WTC11 (cell line): ENCODE measurements around the gene AMPD1.

Experiments
- IRF2 ChIP-seq: sonication (generic); formaldehyde crosslinking; IDR thresholded peaks from 2 replicates; pipeline ENCODE4 v1.8.0; 2022; ENCODE audit warnings: low read depth, missing genetic modification reagents, borderline replicate concordance
- NR3C1 ChIP-seq: sonication (generic); formaldehyde crosslinking; conservative IDR thresholded peaks from 2 replicates; pipeline ENCODE4 v1.8.1; 2023; ENCODE audit warnings: low read depth, mild to moderate bottlenecking, missing genetic modification reagents
- SP1 ChIP-seq: sonication (generic); formaldehyde crosslinking; conservative IDR thresholded peaks from 2 replicates; pipeline ENCODE4 v1.8.1; 2022; ENCODE audit warnings: missing genetic modification reagents
- TEAD1 ChIP-seq: sonication (generic); formaldehyde crosslinking; IDR thresholded peaks from 2 replicates; pipeline ENCODE4 v1.8.0; 2022; ENCODE audit warnings: mild to moderate bottlenecking, missing genetic modification reagents
- ZNF263 ChIP-seq: sonication (generic); formaldehyde crosslinking; IDR thresholded peaks from 2 replicates; pipeline ENCODE4 v1.8.1; 2022; ENCODE audit warnings: low read depth, mild to moderate bottlenecking, moderate library complexity, missing genetic modification reagents
- ZNF396 ChIP-seq: fragments of 250-450 bp; sonication (Bioruptor Pico); IDR thresholded peaks from 2 replicates; pipeline ENCODE4 v1.8.0; 2021; ENCODE audit warnings: mild to moderate bottlenecking, moderate library complexity, borderline replicate concordance
- TF ChIP-seq, protein P1 (sequence below): fragments of 200-600 bp; IDR thresholded peaks from 2 replicates; pipeline ENCODE4 v1.8.0; 2022; ENCODE audit warnings: antibody characterized with exemption
- TF ChIP-seq, protein P2 (sequence below): sonication (generic); formaldehyde crosslinking; IDR thresholded peaks from 2 replicates; pipeline ENCODE4 v1.8.1; 2023; ENCODE audit warnings: mild to moderate bottlenecking, moderate library complexity, missing genetic modification reagents
- TF ChIP-seq, protein P3 (sequence below): fragments of 250-450 bp; sonication (Bioruptor Pico); IDR thresholded peaks from 2 replicates; pipeline ENCODE4 v2.1.2; 2022; ENCODE audit warnings: mild to moderate bottlenecking, moderate library complexity

DNA sequence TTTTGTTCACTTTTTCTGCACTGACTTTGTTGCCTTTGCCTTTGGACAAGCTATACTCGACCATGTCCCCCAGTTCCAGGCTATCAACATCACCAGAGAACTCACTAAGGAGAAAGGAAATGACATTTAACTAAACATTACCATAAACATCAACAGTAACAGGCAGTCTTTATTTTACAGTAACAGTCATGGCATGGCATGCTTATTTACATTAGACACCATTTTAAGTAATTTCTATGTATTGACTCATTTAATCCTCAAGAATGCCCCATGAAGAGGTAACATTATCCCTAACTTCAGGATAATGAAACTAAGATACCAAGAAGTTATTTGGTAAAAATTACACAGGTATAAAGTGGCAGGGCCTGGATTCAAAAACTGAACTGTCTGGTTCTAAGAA, 29.9 kb upstream of the AMPD1 start:
- TF ChIP-seq, protein P1, sequence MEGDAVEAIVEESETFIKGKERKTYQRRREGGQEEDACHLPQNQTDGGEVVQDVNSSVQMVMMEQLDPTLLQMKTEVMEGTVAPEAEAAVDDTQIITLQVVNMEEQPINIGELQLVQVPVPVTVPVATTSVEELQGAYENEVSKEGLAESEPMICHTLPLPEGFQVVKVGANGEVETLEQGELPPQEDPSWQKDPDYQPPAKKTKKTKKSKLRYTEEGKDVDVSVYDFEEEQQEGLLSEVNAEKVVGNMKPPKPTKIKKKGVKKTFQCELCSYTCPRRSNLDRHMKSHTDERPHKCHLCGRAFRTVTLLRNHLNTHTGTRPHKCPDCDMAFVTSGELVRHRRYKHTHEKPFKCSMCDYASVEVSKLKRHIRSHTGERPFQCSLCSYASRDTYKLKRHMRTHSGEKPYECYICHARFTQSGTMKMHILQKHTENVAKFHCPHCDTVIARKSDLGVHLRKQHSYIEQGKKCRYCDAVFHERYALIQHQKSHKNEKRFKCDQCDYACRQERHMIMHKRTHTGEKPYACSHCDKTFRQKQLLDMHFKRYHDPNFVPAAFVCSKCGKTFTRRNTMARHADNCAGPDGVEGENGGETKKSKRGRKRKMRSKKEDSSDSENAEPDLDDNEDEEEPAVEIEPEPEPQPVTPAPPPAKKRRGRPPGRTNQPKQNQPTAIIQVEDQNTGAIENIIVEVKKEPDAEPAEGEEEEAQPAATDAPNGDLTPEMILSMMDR: no peak
- TF ChIP-seq IRF2 (CRISPR knock-in tag) (no peak), TEAD1 (CRISPR knock-in tag) (no peak), ZNF263 (no peak), ZNF396 (CRISPR knock-in tag) (no peak), SP1 (CRISPR knock-in tag) (no peak), NR3C1 (CRISPR knock-in tag) (no peak)
- TF ChIP-seq, protein P2, sequence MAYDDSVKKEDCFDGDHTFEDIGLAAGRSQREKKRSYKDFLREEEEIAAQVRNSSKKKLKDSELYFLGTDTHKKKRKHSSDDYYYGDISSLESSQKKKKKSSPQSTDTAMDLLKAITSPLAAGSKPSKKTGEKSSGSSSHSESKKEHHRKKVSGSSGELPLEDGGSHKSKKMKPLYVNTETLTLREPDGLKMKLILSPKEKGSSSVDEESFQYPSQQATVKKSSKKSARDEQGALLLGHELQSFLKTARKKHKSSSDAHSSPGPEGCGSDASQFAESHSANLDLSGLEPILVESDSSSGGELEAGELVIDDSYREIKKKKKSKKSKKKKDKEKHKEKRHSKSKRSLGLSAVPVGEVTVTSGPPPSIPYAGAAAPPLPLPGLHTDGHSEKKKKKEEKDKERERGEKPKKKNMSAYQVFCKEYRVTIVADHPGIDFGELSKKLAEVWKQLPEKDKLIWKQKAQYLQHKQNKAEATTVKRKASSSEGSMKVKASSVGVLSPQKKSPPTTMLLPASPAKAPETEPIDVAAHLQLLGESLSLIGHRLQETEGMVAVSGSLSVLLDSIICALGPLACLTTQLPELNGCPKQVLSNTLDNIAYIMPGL: no peak
- TF ChIP-seq, protein P3, sequence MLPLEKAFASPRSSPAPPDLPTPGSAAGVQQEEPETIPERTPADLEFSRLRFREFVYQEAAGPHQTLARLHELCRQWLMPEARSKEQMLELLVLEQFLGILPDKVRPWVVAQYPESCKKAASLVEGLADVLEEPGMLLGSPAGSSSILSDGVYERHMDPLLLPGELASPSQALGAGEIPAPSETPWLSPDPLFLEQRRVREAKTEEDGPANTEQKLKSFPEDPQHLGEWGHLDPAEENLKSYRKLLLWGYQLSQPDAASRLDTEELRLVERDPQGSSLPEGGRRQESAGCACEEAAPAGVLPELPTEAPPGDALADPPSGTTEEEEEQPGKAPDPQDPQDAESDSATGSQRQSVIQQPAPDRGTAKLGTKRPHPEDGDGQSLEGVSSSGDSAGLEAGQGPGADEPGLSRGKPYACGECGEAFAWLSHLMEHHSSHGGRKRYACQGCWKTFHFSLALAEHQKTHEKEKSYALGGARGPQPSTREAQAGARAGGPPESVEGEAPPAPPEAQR (CRISPR knock-in tag): no peak
